Effector memory CD8-positive, alpha-beta T cell (primary cell): ENCODE measurements around the gene SYNE3.

Source experiments
- ATAC-seq: fragments of 150-1000 bp; cut with Tn5 transposase; replicated peaks from 2 replicates; pipeline ENCODE4 v1.10.0; 2021; ENCODE audit warnings: mild to moderate bottlenecking, moderate library complexity
- DNase-seq, 3 experiments: peaks; one replicate each; pipeline ENCODE4 v3.0.0; 2021
- H3K27ac Mint-ChIP-seq, 2 donors: one replicate each; pipeline ENCODE4 v1.8.0; 2022; ENCODE audit warnings: mild to moderate bottlenecking in 2 of 2, mixed read lengths in 2 of 2, moderate library complexity in 2 of 2
- H3K27me3 Mint-ChIP-seq, 2 donors: one replicate each; pipeline ENCODE4 v1.8.0; 2022; ENCODE audit warnings: mixed read lengths in 2 of 2
- H3K36me3 Mint-ChIP-seq: one replicate; pipeline ENCODE4 v1.8.0; 2022; ENCODE audit warnings: mild to moderate bottlenecking, moderate library complexity, mixed read lengths; ENCODE audit not compliant: insufficient read depth
- H3K4me1 Mint-ChIP-seq, 2 donors: one replicate each; pipeline ENCODE4 v1.8.0; 2022; ENCODE audit warnings: low read depth in 2 of 2, mixed read lengths in 2 of 2
- H3K4me3 Mint-ChIP-seq, 2 donors: one replicate each; pipeline ENCODE4 v1.8.0; 2022; ENCODE audit warnings: mild to moderate bottlenecking in 2 of 2, mixed read lengths in 2 of 2, moderate library complexity in 2 of 2
- H3K9me3 Mint-ChIP-seq, 2 donors: one replicate each; pipeline ENCODE4 v1.8.0; 2022; ENCODE audit warnings: mixed read lengths in 2 of 2

SYNE3 gene

GRCh38 chr14:95502381-95502950 is 14.0 kb downstream of the SYNE3 start:
- ATAC-seq: no peak
- peaks cover 49 to 58% of the 10 kb centered on the region in 2 donors for H3K4me1 Mint-ChIP-seq
- no peaks in the 10 kb centered on the region for H3K27me3 Mint-ChIP-seq
- no peak for DNase-seq
- no peak overlapping the region for H3K4me3 Mint-ChIP-seq
- H3K36me3 Mint-ChIP-seq: peaks cover 17% of the 10 kb centered on the region
- no peaks in the 10 kb centered on the region for H3K9me3 Mint-ChIP-seq
- H3K27ac Mint-ChIP-seq: peak overlapping the region; percentile 84 to 90

DNA sequence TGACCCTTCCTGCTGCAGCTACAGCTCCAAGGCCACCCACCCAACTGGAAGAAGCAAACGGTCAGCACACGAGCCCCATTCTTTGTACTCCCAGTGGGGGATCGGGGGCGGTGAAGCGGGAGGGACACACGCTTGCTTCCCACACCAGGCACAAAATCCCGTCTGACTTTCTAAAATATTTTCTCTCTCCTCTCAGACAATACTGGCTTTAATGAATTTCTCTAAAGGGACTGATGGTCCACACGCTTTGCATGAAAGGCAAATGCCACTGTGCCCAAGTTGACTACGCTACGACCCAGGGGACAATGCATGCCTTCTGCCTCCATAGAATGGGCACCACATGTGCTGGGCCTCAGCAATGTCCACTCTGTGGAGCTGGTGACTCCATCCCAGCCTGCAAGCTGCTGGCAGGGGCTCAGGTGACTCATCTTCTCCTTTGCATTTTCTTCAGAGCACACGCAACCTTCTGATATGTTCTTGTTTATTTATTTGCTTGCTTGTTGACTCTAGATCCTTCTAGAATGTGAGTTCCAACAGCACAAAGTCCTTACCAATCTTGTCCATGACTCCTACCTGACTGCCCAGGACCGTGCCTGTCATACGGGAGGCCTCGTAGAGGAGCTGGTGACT is 15.6 kb downstream of the SYNE3 start:
- no peak overlapping the region for H3K4me3 Mint-ChIP-seq
- peaks cover 56 to 60% of the 10 kb centered on the region in 2 donors for H3K4me1 Mint-ChIP-seq
- H3K27ac Mint-ChIP-seq: peak overlapping the region in 1 of 2 donors; percentile 84

GRCh38 chr14:95500201-95500681 is 16.2 kb downstream of the SYNE3 start:
- Mint-ChIP-seq H3K36me3 (peaks cover 17% of the 10 kb centered on the region), H3K27ac (no peak overlapping the region), H3K27me3 (no peaks in the 10 kb centered on the region), H3K4me3 (no peak overlapping the region), H3K4me1 (peaks cover 58 to 61% of the 10 kb centered on the region in 2 donors), H3K9me3 (no peaks in the 10 kb centered on the region)
- DNase-seq (no peak), ATAC-seq (no peak)

More for the DNA sequence above, 15.6 kb downstream of the SYNE3 start:
- no peak for DNase-seq
- Mint-ChIP-seq H3K9me3 (no peaks in the 10 kb centered on the region), H3K36me3 (peaks cover 17% of the 10 kb centered on the region), H3K27me3 (no peaks in the 10 kb centered on the region)
- ATAC-seq: no peak

DNA sequence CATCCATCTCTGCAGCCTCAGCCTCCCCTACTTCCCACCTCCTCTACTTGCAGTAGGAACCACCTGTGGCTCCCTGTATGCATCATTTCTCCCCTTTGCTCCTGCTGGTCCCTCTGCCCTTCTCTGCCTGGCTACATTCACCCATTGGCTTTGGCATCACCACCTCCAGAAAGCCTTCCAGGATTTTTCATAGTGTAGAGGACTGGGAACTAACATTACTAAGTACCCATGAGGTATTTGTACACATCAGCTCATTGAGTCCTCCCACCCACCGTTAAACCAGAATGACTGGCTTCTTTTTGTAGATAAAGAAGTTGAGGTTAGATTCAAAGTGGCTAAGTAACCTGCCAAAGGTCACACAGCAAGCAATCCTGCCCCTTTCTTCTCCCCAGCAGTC is 17.1 kb downstream of the SYNE3 start:
- H3K9me3 Mint-ChIP-seq: no peaks in the 10 kb centered on the region
- DNase-seq: no peak
- H3K4me1 Mint-ChIP-seq: peaks cover 58% of the 10 kb centered on the region in 2 donors
- H3K27me3 Mint-ChIP-seq: no peaks in the 10 kb centered on the region
- H3K36me3 Mint-ChIP-seq: peaks cover 17% of the 10 kb centered on the region
- no peak for ATAC-seq
- no peak overlapping the region for H3K4me3 Mint-ChIP-seq
- peak overlapping the region in 1 of 2 donors; percentile 15 for H3K27ac Mint-ChIP-seq

GRCh38 chr14:95498622-95499353 is 17.7 kb downstream of the SYNE3 start:
- H3K4me1 Mint-ChIP-seq: peaks cover 56 to 58% of the 10 kb centered on the region in 2 donors
- H3K9me3 Mint-ChIP-seq: no peaks in the 10 kb centered on the region
- H3K27me3 Mint-ChIP-seq: no peaks in the 10 kb centered on the region
- peak overlapping the region in 1 of 2 donors; percentile 15 for H3K27ac Mint-ChIP-seq
- DNase-seq: no peak
- no peak for ATAC-seq
- no peak overlapping the region for H3K4me3 Mint-ChIP-seq
- peaks cover 20% of the 10 kb centered on the region for H3K36me3 Mint-ChIP-seq

DNA sequence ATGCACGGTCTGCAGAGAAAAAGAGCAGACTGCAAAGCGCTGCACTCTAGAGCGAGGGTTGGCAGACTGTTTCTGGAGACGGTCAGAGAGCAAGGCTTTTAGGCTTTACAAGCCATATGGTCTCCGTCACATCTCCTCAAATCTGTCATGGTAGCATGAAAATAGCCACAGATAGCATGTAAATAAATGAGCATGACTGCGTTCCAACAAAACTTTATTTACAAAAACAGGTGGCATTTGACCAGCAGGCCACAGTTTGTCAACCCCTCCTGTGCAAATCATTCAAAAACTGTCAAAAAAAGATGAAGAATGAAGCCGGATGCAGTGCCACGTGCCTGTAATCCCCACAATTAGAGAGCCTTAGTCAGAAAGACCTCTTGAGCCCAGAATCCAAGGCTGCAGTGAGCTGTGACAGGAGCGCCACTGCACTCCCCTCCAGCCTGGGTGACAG is 18.9 kb downstream of the SYNE3 start:
- Mint-ChIP-seq H3K4me3 (no peak overlapping the region), H3K27ac (peak overlapping the region in 1 of 2 donors; percentile 95), H3K36me3 (peaks cover 21% of the 10 kb centered on the region), H3K9me3 (no peaks in the 10 kb centered on the region), H3K27me3 (no peaks in the 10 kb centered on the region), H3K4me1 (peaks cover 44 to 54% of the 10 kb centered on the region in 2 donors)
- no peak for ATAC-seq
- DNase-seq: no peak

DNA sequence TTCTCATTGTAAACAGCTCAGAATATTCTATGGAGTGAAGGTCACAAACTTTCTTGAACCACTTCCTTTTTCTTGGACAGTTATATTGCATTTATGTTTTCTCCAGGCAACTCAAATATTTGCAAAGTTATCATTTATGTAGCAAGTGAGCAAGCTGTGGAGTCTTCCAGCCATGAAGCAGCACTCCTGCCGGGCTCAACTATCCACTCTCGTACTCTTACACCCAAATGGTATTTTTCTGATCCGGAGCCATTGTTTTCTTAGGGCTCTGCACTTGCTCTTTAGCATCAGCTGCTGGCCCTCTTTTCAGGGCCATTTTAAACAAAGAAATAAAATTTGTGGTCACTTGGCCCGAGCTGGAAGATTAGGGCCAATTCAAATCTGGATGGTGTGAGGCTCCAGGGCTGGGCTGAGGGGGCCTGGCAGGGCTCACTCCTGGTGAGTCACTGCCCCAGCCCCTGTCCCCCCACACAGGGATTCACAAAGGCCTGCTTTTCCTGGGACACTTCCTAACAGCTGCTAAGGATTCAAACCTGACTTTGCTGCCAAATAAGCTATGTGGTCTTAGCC is 19.7 kb downstream of the SYNE3 start:
- H3K27ac Mint-ChIP-seq: peak overlapping the region; percentile 95 to 98
- H3K27me3 Mint-ChIP-seq: no peaks in the 10 kb centered on the region
- peak overlapping the region; percentile 68 to 72 for H3K4me3 Mint-ChIP-seq
- H3K4me1 Mint-ChIP-seq: peaks cover 41 to 50% of the 10 kb centered on the region in 2 donors
- H3K36me3 Mint-ChIP-seq: peaks cover 18% of the 10 kb centered on the region
- ATAC-seq (no peak), DNase-seq (no peak)
- H3K9me3 Mint-ChIP-seq: no peaks in the 10 kb centered on the region

DNA sequence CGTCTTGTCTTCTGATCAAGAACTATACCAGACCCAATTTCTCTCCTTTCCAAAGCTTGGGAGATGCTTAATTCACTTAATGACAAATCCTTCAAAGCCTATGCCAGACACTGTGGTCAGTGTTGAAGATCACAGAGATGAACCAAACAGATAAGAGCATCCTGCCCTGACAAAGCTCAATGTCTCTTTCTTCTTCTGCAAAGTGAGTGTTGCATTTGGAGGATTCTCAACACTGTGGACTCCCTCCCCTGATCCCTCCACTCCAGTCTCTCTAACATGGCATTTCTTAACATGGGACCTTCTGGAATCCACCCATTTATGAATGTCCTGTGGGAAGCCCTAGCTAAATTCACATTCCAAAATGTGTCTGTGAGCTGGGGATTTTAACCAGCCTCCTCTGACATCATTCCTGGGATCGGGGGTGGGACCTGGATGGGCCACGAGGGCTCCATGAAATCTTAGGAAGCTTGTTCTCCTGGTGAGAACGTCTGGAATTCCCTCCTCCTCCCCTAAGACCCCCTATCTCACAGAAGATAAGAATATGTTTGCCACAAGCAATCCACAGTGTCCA is 20.3 kb downstream of the SYNE3 start:
- DNase-seq (no peak), ATAC-seq (peak; percentile 84)
- peaks cover 15% of the 10 kb centered on the region for H3K36me3 Mint-ChIP-seq
- H3K27me3 Mint-ChIP-seq: no peaks in the 10 kb centered on the region
- peak overlapping the region; percentile 95 to 98 for H3K27ac Mint-ChIP-seq
- H3K4me1 Mint-ChIP-seq: peaks cover 39 to 45% of the 10 kb centered on the region in 2 donors
- no peaks in the 10 kb centered on the region for H3K9me3 Mint-ChIP-seq
- H3K4me3 Mint-ChIP-seq: peak overlapping the region; percentile 68 to 72

GRCh38 chr14:95495538-95496025 is 20.9 kb downstream of the SYNE3 start:
- DNase-seq: no peak
- Mint-ChIP-seq H3K9me3 (no peaks in the 10 kb centered on the region), H3K27me3 (no peaks in the 10 kb centered on the region), H3K27ac (peak overlapping the region; percentile 95 to 98), H3K36me3 (peaks cover 9% of the 10 kb centered on the region), H3K4me1 (peaks cover 37 to 44% of the 10 kb centered on the region in 2 donors), H3K4me3 (peak overlapping the region; percentile 68 to 72)
- peak; percentile 70 for ATAC-seq

GRCh38 chr14:95495076-95495475 is 21.4 kb downstream of the SYNE3 start:
- peak overlapping the region; percentile 68 to 72 for H3K4me3 Mint-ChIP-seq
- no peaks in the 10 kb centered on the region for H3K9me3 Mint-ChIP-seq
- H3K27me3 Mint-ChIP-seq: no peaks in the 10 kb centered on the region
- no peak for DNase-seq
- ATAC-seq: no peak
- H3K36me3 Mint-ChIP-seq: peaks cover 8% of the 10 kb centered on the region
- peak overlapping the region; percentile 95 to 98 for H3K27ac Mint-ChIP-seq
- peaks cover 37 to 45% of the 10 kb centered on the region in 2 donors for H3K4me1 Mint-ChIP-seq

DNA sequence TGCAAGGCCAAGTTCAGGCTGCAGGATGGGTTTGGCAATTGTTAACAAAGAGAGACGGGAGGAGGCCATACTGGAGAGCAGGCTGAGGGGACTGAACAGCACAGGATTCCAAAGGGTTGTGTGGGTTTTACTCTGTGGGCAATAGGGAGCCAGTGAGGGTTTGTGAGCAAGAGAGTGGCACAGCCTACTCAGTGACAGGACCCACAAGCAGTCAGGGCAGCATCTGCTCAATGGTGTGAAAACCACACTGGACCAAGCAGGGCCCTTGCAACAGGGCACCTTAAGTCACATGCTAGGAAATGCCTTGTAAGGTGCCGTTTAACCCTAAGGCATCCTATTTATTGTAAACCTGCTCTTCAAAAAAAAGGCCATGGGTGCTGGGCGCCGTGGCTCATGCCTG is 22.0 kb downstream of the SYNE3 start:
- Mint-ChIP-seq H3K36me3 (peaks cover 8% of the 10 kb centered on the region), H3K27ac (peak overlapping the region; percentile 95 to 98), H3K4me1 (peaks cover 41 to 45% of the 10 kb centered on the region in 2 donors), H3K4me3 (peak overlapping the region; percentile 61 to 72), H3K27me3 (no peaks in the 10 kb centered on the region), H3K9me3 (no peaks in the 10 kb centered on the region)
- DNase-seq: no peak
- peak; percentile 43 for ATAC-seq

DNA sequence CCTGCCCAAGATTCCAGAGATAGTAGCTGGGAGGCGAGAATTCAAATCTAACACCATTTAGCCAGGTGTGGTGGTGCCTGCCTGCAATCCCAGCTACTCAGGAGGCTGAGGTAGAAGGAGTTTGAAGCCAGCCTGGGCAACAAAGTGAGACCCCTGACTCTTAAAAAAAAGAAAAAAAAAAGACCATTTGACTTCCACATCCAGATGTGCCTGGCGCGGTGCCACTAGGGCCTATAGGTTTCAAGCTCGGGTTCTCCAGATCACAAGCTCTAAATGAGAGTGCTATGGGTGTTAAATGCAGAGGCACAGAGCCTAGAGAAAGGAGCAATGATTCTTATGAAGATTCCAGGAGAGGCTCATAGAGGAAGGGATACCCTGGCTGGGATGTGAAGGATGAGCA is 22.5 kb downstream of the SYNE3 start:
- H3K9me3 Mint-ChIP-seq: no peaks in the 10 kb centered on the region
- peaks cover 40 to 41% of the 10 kb centered on the region in 2 donors for H3K4me1 Mint-ChIP-seq
- H3K27me3 Mint-ChIP-seq: no peaks in the 10 kb centered on the region
- DNase-seq: no peak
- no peak overlapping the region for H3K4me3 Mint-ChIP-seq
- H3K36me3 Mint-ChIP-seq: peaks cover 6% of the 10 kb centered on the region
- H3K27ac Mint-ChIP-seq: peak overlapping the region in 1 of 2 donors; percentile 95
- no peak for ATAC-seq

GRCh38 chr14:95493503-95493902 is 22.9 kb downstream of the SYNE3 start:
- no peaks in the 10 kb centered on the region for H3K27me3 Mint-ChIP-seq
- ATAC-seq (no peak), DNase-seq (no peak)
- no peaks in the 10 kb centered on the region for H3K9me3 Mint-ChIP-seq
- no peak overlapping the region for H3K4me3 Mint-ChIP-seq
- H3K4me1 Mint-ChIP-seq: peaks cover 40 to 41% of the 10 kb centered on the region in 2 donors
- H3K36me3 Mint-ChIP-seq: peaks cover 4% of the 10 kb centered on the region
- H3K27ac Mint-ChIP-seq: no peak overlapping the region
